ENCODE results near the gene CALY. TPM values are rescaled to one million over a fixed set of nuclear protein-coding genes. Genes with fewer than 3 reads are reported as not detected.
"Not testable (repeated sequence)": the region's sequence is repeated elsewhere in the genome, so short reads cannot be mapped to it uniquely, and the experiment has no call there.

Gene CALY
- total RNA-seq, 1 donor from 2014 or later, result 0.92 TPM

DNA sequence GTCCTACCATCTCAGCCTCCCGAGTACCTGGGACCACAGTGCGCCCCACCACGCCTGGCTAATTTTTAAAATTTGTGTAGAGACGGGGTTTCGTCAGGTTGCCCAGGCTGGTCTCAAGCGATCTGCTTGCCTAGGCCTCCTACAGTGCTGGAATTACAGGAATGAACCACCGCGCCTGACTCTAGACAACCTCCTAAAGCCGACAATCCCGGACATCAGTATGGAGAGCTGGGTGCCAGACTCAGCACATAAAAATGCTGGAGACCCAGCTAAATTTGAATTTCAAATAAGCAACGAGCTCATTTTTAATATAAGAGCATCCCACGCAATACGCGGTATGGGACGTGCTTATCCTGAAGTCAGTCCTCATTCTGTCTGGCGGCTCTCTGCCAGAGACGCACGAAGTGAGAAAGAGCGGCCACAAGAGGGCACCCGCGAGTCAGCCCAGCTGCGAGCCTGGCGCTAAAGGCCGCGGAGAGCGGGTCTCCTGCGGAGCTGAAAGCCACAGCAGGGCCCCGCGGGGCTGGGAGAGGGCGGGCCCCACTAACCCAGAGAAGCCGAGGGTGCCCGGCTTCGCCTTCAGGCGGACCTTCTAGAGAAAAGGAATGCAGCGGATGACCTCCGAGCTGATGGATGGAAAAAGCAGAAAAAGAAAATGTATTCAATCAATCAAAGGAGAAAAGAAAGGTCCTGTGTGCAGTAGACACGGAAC, 7.0 kb downstream of the CALY start:
- peak; percentile 86 for DNase-seq (ENCODE audit: low spot score)

DNA sequence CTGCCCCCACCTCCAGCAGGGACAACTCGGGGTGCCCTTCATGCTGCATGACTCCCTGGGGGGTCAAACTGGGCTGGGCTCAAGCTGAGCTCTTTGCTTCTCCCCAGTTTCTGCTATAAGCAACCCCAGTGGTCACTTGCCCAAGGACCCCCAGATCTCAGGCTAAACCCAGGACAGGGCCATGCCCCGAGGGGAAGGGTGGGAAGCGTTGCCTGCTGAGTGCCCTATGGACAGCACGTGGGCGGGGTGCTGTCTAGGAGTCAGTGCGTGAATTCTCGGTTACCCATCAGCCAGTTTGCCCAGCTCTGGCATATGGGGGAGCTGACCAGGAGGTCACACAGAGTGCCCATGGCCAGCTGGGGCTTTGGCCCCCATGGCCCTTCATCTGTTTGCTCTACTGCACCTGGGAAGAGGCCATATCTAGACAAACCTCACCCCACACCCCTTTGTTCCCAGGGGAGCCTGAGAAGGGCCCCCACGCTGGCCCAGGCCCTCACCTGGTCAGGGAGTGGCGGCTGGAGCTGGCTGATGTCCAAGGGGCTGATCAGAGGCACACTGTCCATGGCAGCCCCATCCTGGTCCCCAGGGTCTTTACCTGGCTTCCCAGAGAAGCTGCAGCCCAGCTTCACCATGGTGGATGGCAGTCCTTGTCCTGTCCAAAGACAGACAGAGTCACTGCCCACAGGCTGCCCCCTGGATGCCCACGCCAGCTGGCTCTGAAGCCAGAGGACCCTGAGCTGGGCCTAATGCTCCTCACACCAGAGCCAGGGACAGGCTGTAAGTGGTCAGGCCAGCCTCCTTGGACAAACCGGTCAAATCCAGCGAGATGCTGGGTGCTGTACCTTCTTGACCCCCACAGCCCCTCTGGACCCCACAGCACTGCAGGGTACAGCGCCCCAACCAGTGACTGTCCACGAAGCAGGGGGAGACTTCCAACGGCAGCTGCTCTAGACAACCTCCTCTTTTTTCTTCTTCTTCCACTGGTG, 8.0 kb downstream of the CALY start:
- no peak for DNase-seq (ENCODE audit: low spot score)

DNA sequence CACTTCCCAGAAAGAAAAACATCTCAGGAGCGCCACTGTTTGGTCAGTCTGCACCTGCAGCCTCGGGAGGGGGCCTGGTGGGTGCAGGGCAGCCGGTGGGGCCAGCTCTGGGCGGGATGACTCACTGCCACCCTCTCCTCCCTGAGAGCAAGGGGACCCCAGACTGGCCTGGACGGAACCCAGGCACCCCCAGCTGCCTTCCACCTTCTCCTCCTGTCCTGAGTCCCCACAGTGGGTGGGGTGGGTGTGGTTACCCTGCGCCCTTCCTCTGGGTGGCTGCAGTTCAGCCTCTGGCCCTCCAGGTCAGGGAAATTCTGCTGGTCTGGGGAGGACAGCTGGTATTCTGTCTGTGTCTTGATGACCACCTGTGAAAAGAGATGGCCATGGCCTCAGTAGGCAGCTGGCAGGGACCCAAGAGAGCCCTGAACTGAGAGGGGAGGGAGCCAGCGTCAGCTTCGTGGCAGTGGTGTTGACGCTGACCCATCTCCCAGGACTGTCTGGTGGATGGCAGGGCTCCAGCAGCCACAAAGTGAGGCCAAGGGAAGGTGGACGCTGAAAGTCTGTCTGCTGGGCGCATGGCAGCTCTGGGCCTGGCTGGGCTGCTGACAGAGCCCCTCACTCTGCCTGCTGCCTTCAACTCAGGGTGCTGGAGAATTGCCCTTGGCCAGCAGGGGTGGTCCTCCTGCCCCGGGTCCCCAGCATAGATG, 8.9 kb downstream of the CALY start:
- DNase-seq (ENCODE audit: low spot score), result no peak

DNA sequence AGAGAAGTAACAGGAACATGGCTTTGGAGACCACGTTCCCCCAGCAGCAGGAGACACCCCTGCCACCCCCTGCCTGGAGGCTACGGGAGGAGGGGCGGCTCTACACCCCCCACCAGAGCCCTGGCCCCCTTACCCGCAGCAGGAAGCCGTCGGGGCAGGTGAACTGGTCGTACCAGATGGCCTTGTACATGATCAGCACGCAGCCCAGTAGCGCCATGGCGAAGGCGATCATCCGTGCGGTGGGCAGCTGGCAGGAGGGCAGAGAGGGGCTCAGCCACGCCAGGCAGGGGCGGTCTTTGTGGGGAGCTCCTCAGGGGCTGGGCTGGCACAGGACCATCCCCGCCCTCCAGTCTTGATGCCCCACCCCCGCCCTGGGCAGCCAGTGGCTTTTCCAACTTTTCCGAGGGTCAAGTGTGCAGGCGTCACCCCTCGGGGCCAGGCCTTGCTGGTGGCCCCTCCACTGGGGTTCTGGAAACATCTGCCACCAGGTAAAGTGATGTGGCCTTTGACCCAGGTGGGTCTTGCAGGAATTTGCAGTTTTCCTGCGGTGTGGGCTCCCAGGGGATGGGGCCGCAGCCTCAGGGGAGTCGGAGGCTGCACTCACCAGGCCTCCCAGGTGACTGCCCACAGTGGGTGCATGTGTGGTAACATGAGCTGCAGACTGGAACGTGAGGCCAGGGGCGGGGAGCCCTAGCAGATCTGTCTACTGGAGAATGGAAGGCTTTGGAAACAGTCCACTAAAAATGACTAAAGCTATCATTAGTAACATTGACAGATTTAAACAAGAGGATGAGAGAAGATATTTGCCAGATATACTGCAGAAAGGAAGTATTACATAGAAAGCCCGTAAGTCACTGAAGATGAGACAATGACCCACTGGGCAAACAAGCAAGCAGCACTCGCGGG, 9.7 kb downstream of the CALY start:
- DNase-seq (ENCODE audit: low spot score), result no peak

GRCh38 chr10:133326223-133326551, 10.5 kb downstream of the CALY start:
- no peak for DNase-seq (ENCODE audit: low spot score)

GRCh38 chr10:133325440-133326222, 11.1 kb downstream of the CALY start:
- no peak for DNase-seq (ENCODE audit: low spot score)

DNA sequence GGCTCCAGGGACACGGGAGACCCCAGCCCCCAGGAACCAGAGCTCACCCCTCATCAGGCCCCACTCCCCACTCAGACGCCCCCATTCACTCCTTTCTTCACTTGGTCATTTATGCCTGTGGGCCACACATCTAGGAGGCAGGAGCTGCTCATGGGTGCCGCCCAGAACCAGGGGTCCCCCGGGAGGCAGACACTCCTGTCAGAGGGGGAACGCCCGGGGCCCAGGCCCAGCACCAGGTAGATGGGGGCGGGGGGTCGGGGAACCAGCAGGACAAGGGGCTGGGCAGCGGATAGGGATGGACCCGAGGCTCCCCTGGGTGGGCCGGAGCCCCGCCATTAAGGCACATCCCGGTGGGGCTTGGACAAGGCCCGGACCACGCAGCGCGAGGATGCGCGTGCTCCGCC, 11.8 kb downstream of the CALY start:
- no peak for DNase-seq (ENCODE audit: low spot score)

DNA sequence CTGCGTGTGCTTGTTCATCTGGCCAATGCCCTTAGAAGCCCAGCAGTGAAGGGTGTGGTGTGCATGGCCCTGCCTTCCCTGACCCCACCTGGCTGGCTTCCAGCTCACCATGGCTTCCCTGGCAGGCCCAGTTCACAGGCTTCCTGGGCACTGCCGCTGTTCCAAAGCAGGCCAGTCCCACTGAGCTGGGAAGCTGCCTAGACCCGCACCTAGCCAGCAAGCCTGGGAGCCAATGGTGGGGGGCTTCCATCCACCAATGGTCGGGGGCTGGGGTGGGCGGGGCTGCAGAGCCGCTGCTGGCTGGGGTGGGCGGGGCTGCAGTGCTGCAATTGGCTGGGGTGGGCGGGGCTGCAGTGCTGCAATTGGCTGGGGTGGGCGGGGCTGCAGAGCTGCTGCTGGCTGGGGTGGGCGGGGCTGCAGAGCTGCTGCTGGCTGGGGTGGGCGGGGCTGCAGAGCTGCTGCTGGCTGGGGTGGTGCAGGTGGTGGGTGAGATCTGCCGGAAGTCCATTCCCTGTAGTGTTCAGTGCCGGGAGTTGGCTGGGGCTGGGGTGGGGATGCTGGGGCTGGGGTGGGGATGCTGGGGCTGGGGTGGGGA, 12.4 kb downstream of the CALY start:
- peak; percentile 69 for DNase-seq (ENCODE audit: low spot score)

DNA sequence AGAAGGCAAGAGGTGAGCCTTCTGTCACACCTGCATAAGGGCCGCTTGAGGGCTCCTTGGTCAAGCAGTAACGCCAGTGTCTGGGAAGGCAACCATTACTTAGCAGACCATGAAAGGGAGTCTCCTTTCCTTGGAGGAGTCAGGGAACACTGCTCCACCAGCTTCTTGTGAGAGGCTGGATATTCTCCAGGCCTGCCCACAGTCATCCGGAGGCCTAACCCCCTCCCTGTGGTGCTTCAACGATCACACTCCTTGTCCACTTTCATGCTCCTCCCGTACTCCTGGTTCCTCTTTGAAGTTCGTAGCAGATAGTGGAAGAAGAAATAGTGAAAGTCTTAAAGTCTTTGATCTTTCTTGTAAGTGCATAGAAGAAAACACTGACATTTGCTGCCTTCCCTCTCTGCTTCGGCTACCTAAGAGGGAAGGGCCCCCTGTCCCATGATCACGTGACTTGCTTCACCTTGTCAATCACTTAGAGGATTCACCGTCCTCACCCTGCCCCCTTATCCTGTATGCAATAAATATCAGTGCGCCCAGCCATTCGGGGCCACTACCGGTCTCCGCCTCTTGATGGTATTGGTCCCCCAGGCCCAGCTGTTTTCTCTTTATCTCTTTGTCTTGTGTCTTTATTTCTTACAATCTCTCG, 14.5 kb downstream of the CALY start:
- DNase-seq (ENCODE audit: low spot score), result not testable (repeated sequence)

DNA sequence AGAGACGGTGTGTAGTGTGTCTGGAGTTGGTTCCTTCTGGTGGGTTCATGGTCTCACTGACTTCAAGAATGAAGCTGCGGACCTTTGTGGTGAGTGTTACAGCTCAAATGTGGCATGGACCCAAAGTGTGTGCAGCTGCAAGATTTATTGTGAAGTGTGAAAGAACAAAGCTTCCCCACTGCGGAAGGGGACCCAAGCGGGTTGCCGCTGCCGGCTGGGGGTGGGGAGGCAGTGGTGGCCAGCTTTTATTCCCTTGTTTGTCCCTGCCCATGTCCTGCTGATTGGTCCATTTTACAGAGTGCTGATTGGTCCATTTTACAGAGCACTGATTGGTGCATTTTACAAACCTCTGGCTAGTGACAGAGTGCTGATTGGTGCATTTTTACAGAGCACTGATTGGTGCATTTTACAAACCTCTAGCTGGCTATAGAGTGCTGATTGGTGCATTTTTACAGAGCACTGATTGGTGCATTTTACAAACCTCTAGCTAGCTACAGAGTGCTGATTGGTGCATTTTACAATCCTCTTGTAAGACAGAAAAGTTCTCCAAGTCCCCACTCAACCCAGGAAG, 15.8 kb downstream of the CALY start:
- not testable (repeated sequence) for DNase-seq (ENCODE audit: low spot score)

GRCh38 chr10:133318494-133319127, 18.1 kb downstream of the CALY start:
- peak; percentile 48 for DNase-seq (ENCODE audit: low spot score)

DNA sequence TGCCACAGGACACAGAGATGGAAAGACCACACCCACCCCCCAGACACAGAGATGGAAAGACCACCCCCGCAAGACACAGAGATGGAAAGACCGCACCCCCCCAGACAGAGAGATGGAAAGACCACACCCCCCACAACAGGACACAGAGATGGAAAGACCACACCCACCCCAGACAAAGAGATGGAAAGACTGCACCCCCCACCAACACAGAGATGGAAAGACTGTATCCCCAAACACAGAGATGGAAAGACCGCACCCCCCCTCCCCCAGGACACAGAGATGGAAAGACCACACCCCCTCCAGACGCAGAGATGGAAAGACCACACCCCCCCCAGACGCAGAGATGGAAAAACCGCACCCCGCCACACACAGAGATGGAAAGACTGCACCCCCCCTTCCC, 20.0 kb downstream of the CALY start:
- no peak for DNase-seq (ENCODE audit: low spot score)

DNA sequence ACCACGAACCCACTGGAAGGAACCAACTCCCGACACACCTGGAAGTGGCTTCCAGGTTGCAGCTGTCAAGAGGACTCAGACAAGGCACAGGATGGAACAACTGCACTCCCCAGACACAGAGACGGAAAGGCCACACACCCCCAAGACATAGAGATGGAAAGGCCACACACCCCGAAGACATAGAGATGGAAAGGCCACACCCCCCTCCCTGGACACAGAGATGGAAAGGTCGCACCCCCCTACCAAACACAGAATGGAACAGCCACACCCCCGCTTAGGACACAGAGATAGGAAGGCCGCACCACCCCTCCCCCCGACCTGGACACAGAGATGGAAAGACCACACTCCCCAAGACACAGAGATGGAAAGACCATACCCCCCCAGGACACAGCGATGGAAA, 20.4 kb downstream of the CALY start:
- no peak for DNase-seq (ENCODE audit: low spot score)

DNA sequence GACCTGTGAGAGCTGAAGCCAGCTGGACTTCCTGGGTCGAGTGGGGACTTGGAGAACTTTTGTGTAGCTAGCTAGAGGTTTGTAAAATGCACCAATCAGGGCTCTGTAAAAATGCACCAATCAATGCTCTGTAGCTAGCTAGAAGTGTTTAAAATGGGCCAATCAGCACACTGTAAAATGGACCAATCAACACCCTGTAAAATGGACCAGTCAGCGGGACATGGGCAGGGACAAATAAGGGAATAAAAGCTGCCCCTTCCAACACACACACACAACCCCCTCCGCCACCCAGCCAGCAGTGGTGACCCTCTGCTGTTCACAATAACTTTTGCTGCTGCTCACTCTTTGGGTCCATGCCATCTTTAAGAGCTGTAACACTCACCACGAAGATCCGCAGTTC, 20.8 kb downstream of the CALY start:
- DNase-seq (ENCODE audit: low spot score), result no peak

GRCh38 chr10:133314911-133315310, 21.8 kb downstream of the CALY start:
- no peak for DNase-seq (ENCODE audit: low spot score)

GRCh38 chr10:133313192-133313591, 23.5 kb downstream of the CALY start:
- DNase-seq (ENCODE audit: low spot score), result no peak

DNA sequence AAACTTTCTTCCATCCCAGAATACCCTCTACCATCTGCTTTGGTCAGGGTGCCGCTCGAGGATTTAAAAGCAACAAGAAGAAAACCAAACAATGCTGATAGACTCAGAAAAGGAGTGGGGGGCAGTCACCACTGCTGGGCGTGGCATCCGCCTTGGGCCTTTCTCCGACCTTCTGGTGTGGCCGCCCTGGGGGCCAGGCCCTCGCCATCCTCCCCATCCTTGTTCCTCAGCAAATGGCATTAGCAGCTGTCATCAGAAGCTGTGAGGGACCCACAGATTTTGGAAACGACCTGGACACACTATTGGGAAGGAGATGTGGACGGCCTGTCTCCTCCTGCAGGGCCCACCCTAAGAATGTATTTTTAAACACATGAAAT, 23.9 kb downstream of the CALY start:
- DNase-seq (ENCODE audit: low spot score), result no peak

GRCh38 chr10:133312016-133312768, 24.5 kb downstream of the CALY start:
- no peak for DNase-seq (ENCODE audit: low spot score)

Measured in mucosa of gallbladder (tissue), 1 donor.